Measurements from ENCODE around the gene SPOCK2. TPM values are rescaled to one million over a fixed set of nuclear protein-coding genes. Genes with fewer than 3 reads are reported as not detected.

SPOCK2 gene
- total RNA-seq, 1 experiment from 2014 or later, result 4.8 TPM

DNA sequence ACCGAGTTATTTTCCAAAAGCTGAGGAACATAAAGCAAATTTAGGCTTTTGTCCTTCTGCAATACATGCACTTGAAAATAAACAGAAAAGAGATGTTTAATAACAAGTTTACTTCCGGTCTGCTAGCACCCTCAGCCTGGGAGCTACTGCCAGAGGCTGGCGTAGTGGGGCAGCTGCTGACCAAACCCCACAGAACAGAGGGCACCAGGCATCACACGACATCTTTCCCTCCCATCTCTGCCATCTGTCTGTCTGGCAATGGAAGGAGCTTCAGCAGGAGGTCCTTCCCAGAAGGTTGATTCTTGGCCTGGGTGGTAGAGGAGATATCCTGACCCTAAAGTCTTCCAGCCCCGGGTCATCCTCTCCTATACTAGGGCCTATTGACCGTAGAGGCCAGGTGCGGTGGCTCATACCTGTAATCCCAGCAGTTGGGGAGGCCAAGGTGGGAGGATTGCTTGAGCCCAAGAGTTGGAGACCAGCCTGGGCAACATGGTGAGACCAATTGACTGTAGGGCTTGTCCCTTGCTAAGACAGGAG, 76.3 kb downstream of the SPOCK2 start:
- POLR2A ChIA-PET, result no interaction called here
- no peaks in the 10 kb centered on the region for H3K9me3 ChIP-seq (ENCODE audit: control insufficient read depth, insufficient read depth, low read depth, low read length)
- in situ Hi-C loops (cut with HindIII; ENCODE audit: low pct_unique_long_range_greater_than_20kb, low sequenced_read_pairs) (no loop called here), intact Hi-C loops (cut with micrococcal nuclease; ENCODE audit: unreplicated experiment) (no loop called here)
- no peaks in the 10 kb centered on the region for H3K27me3 ChIP-seq (ENCODE audit: control insufficient read depth, insufficient read depth, low read length)
- BruUV-seq (replicated peaks), result no TSS peak
- H3K4me1 ChIP-seq (ENCODE audit: control insufficient read depth, insufficient read depth, low read length), result 0 out of 2 replicates have a peak, but pooled peaks cover 8% of the 10 kb centered on the region
- DNase-seq (ENCODE audit: low read depth, low spot score) (no peak), ATAC-seq (no peak)
- H3K27ac ChIP-seq (ENCODE audit: low read length), result no peak overlapping the region
- TF ChIP-seq REST (IDR thresholded peaks at IDR 0.05; ENCODE audit: insufficient read depth in 1 of 2, low read depth in 2 of 2, low read length in 1 of 2) (no peak), TCF7L2 (IDR thresholded peaks at IDR 0.05; ENCODE audit: low read depth, low read length) (no peak), POLR2AphosphoS5 (IDR thresholded peaks at IDR 0.05; ENCODE audit: low read depth, low read length) (no peak), SIN3A (IDR thresholded peaks at IDR 0.05; ENCODE audit: borderline replicate concordance, insufficient read depth, low read depth, low read length) (no peak)
- TF ChIP-seq, protein P1, sequence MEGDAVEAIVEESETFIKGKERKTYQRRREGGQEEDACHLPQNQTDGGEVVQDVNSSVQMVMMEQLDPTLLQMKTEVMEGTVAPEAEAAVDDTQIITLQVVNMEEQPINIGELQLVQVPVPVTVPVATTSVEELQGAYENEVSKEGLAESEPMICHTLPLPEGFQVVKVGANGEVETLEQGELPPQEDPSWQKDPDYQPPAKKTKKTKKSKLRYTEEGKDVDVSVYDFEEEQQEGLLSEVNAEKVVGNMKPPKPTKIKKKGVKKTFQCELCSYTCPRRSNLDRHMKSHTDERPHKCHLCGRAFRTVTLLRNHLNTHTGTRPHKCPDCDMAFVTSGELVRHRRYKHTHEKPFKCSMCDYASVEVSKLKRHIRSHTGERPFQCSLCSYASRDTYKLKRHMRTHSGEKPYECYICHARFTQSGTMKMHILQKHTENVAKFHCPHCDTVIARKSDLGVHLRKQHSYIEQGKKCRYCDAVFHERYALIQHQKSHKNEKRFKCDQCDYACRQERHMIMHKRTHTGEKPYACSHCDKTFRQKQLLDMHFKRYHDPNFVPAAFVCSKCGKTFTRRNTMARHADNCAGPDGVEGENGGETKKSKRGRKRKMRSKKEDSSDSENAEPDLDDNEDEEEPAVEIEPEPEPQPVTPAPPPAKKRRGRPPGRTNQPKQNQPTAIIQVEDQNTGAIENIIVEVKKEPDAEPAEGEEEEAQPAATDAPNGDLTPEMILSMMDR (IDR thresholded peaks at IDR 0.05), result no peak
- CTCF ChIA-PET, result no interaction called here
- no peak overlapping the region for H3K4me3 ChIP-seq (ENCODE audit: low read depth in 2 of 2, low read length in 2 of 2)
- 0 out of 2 replicates have a peak, but pooled peaks cover under 1% of the 10 kb centered on the region for H3K36me3 ChIP-seq (ENCODE audit: control insufficient read depth, insufficient read depth, low read length)

DNA sequence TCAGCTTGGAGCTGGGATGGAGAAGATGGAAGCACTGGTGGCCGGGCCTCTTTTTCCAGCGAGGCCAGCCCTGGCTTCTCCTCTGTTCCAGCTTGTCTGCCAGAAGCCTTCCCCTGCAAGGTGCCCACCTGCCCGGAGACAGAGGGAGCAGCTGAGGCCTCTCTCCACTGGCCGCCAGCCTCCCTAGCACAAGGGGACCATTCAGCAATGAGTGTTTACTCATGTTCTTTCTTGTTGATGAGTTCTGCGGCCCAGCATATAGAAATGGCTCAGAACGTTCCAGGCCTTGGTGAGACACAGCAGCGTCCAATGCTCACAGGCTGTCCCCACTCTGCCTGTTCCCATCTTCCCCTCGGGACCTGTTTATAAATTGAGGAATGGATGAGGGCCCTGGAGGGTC, 76.9 kb downstream of the SPOCK2 start:
- ChIA-PET POLR2A (no interaction called here), CTCF (no interaction called here)
- 0 out of 2 replicates have a peak, but pooled peaks cover 6% of the 10 kb centered on the region for H3K4me1 ChIP-seq (ENCODE audit: control insufficient read depth, insufficient read depth, low read length)
- ATAC-seq, result no peak
- TF ChIP-seq TCF7L2 (IDR thresholded peaks at IDR 0.05; ENCODE audit: low read depth, low read length) (no peak), SIN3A (IDR thresholded peaks at IDR 0.05; ENCODE audit: borderline replicate concordance, insufficient read depth, low read depth, low read length) (no peak)
- BruUV-seq (replicated peaks), result no TSS peak
- H3K36me3 ChIP-seq (ENCODE audit: control insufficient read depth, insufficient read depth, low read length), result 0 out of 2 replicates have a peak, but pooled peaks cover 4% of the 10 kb centered on the region
- no peak for DNase-seq (ENCODE audit: low read depth, low spot score)
- H3K9me3 ChIP-seq (ENCODE audit: control insufficient read depth, insufficient read depth, low read depth, low read length), result no peaks in the 10 kb centered on the region
- intact Hi-C loops (cut with micrococcal nuclease; ENCODE audit: unreplicated experiment) (no loop called here), in situ Hi-C loops (cut with HindIII; ENCODE audit: low pct_unique_long_range_greater_than_20kb, low sequenced_read_pairs) (no loop called here)
- H3K27me3 ChIP-seq (ENCODE audit: control insufficient read depth, insufficient read depth, low read length), result no peaks in the 10 kb centered on the region
- no peak overlapping the region for H3K4me3 ChIP-seq (ENCODE audit: low read depth in 2 of 2, low read length in 2 of 2)
- no peak overlapping the region for H3K27ac ChIP-seq (ENCODE audit: low read length)

DNA sequence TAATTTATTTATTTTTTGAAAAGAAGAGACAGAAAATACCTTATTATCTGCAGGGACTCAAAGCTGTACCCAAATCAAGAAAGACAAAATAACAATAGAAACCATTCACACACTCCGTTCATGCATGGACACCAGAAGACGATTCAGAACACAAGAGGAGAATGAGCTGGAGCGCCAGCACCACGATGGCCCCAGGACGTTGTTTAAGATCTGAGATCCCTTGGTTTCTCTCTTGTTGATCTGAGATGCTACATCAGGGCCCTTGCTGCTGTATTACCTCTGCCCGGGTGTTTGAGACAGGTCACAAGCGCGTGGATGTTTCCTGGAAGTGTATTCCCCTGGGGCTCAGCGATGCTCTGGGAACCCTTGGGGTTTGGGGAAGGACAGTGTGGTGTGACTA, 77.3 kb downstream of the SPOCK2 start:
- DNase-seq (ENCODE audit: low read depth, low spot score), result no peak

More for the DNA sequence above, 77.3 kb downstream of the SPOCK2 start:
- intact Hi-C loops (cut with micrococcal nuclease; ENCODE audit: unreplicated experiment) (no loop called here), in situ Hi-C loops (cut with HindIII; ENCODE audit: low pct_unique_long_range_greater_than_20kb, low sequenced_read_pairs) (no loop called here)
- no peak for ATAC-seq
- ChIA-PET POLR2A (no interaction called here), CTCF (no interaction called here)
- Histone ChIP-seq H3K36me3 (ENCODE audit: control insufficient read depth, insufficient read depth, low read length) (0 out of 2 replicates have a peak, but pooled peaks cover 4% of the 10 kb centered on the region), H3K27ac (ENCODE audit: low read length) (no peak overlapping the region), H3K4me1 (ENCODE audit: control insufficient read depth, insufficient read depth, low read length) (0 out of 2 replicates have a peak, but pooled peaks cover 6% of the 10 kb centered on the region), H3K9me3 (ENCODE audit: control insufficient read depth, insufficient read depth, low read depth, low read length) (no peaks in the 10 kb centered on the region), H3K4me3 (ENCODE audit: low read depth in 2 of 2, low read length in 2 of 2) (no peak overlapping the region), H3K27me3 (ENCODE audit: control insufficient read depth, insufficient read depth, low read length) (no peaks in the 10 kb centered on the region)
- no peak for TF ChIP-seq POLR2AphosphoS5 (IDR thresholded peaks at IDR 0.05; ENCODE audit: low read depth, low read length)
- BruUV-seq (replicated peaks), result no TSS peak
